DND-41 (cell line): ENCODE data around the gene RNU5D-1.

Experiments used
- ATAC-seq: fragments of 200-7000 bp; cut with Tn5 transposase; 3 replicates; pipeline ENCODE4 v1.9.1; 2021; ENCODE audit warnings: low read depth; ENCODE audit not compliant: insufficient read depth
- DNase-seq: peaks from one replicate; pipeline ENCODE4 v3.0.0-alpha.2; 2020
- H2AFZ ChIP-seq: 2 replicates; pipeline ENCODE4 v1.6.0; 2012; ENCODE audit warnings: low read depth, low read length
- H3K27ac ChIP-seq: 2 replicates; pipeline ENCODE4 v1.5.1; 2012; ENCODE audit warnings: low read length, inconsistent platforms
- H3K27me3 ChIP-seq: fragments of 200-600 bp; sonication (generic); 2 replicates; pipeline ENCODE4 v1.6.0; 2012; ENCODE audit warnings: low read length, mild to moderate bottlenecking, inconsistent platforms; ENCODE audit not compliant: insufficient read depth, poor library complexity
- H3K36me3 ChIP-seq: 2 replicates; pipeline ENCODE4 v1.5.1; 2012; ENCODE audit warnings: low read length, inconsistent platforms; ENCODE audit not compliant: insufficient read depth
- H3K4me1 ChIP-seq: 2 replicates; pipeline ENCODE4 v1.5.1; 2012; ENCODE audit warnings: mild to moderate bottlenecking, low read length; ENCODE audit not compliant: insufficient read depth
- H3K4me2 ChIP-seq: 2 replicates; pipeline ENCODE4 v1.6.0; 2012; ENCODE audit warnings: mild to moderate bottlenecking, moderate library complexity, low read length, inconsistent platforms; ENCODE audit not compliant: insufficient read depth
- H3K4me3 ChIP-seq, 2 experiments: fragments of 200-600 bp in 1 of 2; shearing (Covaris generic) in 1 of 2; 2 replicates each; pipeline ENCODE4 v1.5.1; 2012 to 2016; ENCODE audit warnings: inconsistent platforms in 2 of 2, low read length in 2 of 2, mild to moderate bottlenecking in 2 of 2, low read depth in 1 of 2, moderate library complexity in 1 of 2
- H3K79me2 ChIP-seq: 2 replicates; pipeline ENCODE4 v1.6.0; 2012; ENCODE audit warnings: low read length, inconsistent platforms; ENCODE audit not compliant: insufficient read depth
- H3K9ac ChIP-seq: 2 replicates; pipeline ENCODE4 v1.6.0; 2012; ENCODE audit warnings: low read depth, mild to moderate bottlenecking, inconsistent platforms, low read length, moderate library complexity
- H3K9me3 ChIP-seq: 2 replicates; pipeline ENCODE4 v1.5.1; 2012; ENCODE audit warnings: low read length, moderate library complexity, mild to moderate bottlenecking, inconsistent platforms; ENCODE audit not compliant: insufficient read depth, severe bottlenecking
- H4K20me1 ChIP-seq: 2 replicates; pipeline ENCODE4 v1.6.0; 2012; ENCODE audit warnings: low read length; ENCODE audit not compliant: insufficient read depth
- CTCF ChIP-seq: IDR thresholded peaks from 2 replicates; pipeline ENCODE4 v1.5.1; 2012; ENCODE audit warnings: borderline replicate concordance, low read length, moderate library complexity, mild to moderate bottlenecking; ENCODE audit not compliant: poor library complexity, severe bottlenecking; ENCODE audit errors: extremely low read depth
- EZH2 ChIP-seq: IDR thresholded peaks from 3 replicates; pipeline ENCODE4 v1.6.1; 2012; ENCODE audit warnings: borderline replicate concordance, low read depth, mild to moderate bottlenecking, moderate library complexity, low read length, inconsistent platforms; ENCODE audit not compliant: severe bottlenecking

The RNU5D-1 gene

GRCh38 chr1:44718091-44718490 is 12.9 kb downstream of the RNU5D-1 start:
- no peak overlapping the region for H3K4me2 ChIP-seq

GRCh38 chr1:44717653-44718052 is 13.3 kb downstream of the RNU5D-1 start:
- no peaks in the 10 kb centered on the region for H3K79me2 ChIP-seq
- no peaks in the 10 kb centered on the region for H3K36me3 ChIP-seq
- no peak overlapping the region for H3K4me3 ChIP-seq
- TF ChIP-seq CTCF, result no peak
- TF ChIP-seq EZH2, result no peak
- no peaks in the 10 kb centered on the region for H3K27me3 ChIP-seq
- H3K9me3 ChIP-seq, result no peaks in the 10 kb centered on the region
- no peak for ATAC-seq
- H3K9ac ChIP-seq, result no peak overlapping the region
- DNase-seq, result no peak
- H2AFZ ChIP-seq, result no peak overlapping the region
- H4K20me1 ChIP-seq, result no peaks in the 10 kb centered on the region
- H3K4me2 ChIP-seq, result no peak overlapping the region
- peaks cover 13% of the 10 kb centered on the region for H3K4me1 ChIP-seq
- H3K27ac ChIP-seq, result no peak overlapping the region

More at GRCh38 chr1:44718091-44718490, 12.9 kb downstream of the RNU5D-1 start:
- Histone ChIP-seq H3K27me3 (no peaks in the 10 kb centered on the region), H4K20me1 (no peaks in the 10 kb centered on the region), H3K27ac (no peak overlapping the region), H3K4me3 (no peak overlapping the region), H3K79me2 (no peaks in the 10 kb centered on the region), H3K9me3 (no peaks in the 10 kb centered on the region), H3K36me3 (no peaks in the 10 kb centered on the region), H3K4me1 (peaks cover 13% of the 10 kb centered on the region), H3K9ac (no peak overlapping the region), H2AFZ (no peak overlapping the region)
- DNase-seq (no peak), ATAC-seq (no peak)
- TF ChIP-seq CTCF (no peak), EZH2 (no peak)

- Histone ChIP-seq H4K20me1 (no peaks in the 10 kb centered on the region), H3K27ac (no peak overlapping the region), H3K36me3 (no peaks in the 10 kb centered on the region), H3K79me2 (no peaks in the 10 kb centered on the region), H3K9me3 (no peaks in the 10 kb centered on the region), H3K4me2 (no peak overlapping the region), H3K4me3 (no peak overlapping the region), H3K27me3 (no peaks in the 10 kb centered on the region), H3K9ac (no peak overlapping the region), H3K4me1 (peaks cover 13% of the 10 kb centered on the region), H2AFZ (no peak overlapping the region)
- DNase-seq (no peak), ATAC-seq (no peak)
- TF ChIP-seq EZH2 (no peak), CTCF (no peak)
Measured at GRCh38 chr1:44717156-44717555, 13.8 kb downstream of the RNU5D-1 start.
